Heart right ventricle (tissue), 16 donors: ENCODE measurements around the gene SH3YL1. TPM values are rescaled to one million over a fixed set of nuclear protein-coding genes. Genes with fewer than 3 reads are reported as not detected.

Experiments
- ATAC-seq, 8 donors: fragments of 200-7000 bp; cut with Tn5 transposase; one replicate each; pipeline ENCODE4 v1.9.1; 2020; ENCODE audit warnings: mild to moderate bottlenecking in 8 of 8, moderate library complexity in 8 of 8, moderate number of reproducible peaks in 1 of 8
- DNase-seq, 2 donors: peaks; one replicate each; pipeline ENCODE4 v3.0.0-alpha.2; 2020
- H3K27ac ChIP-seq, 10 donors: fragments of 200-600 bp; sonication (generic) in 2 of 10; one replicate each; pipeline versions ENCODE4 v1.5.0 to v1.8.0; 2020 to 2022; ENCODE audit warnings: mild to moderate bottlenecking in 3 of 10
- H3K27me3 ChIP-seq, 7 donors: fragments of 200-600 bp; one replicate each; pipeline ENCODE4 v1.8.0; 2021 to 2022; ENCODE audit warnings: mild to moderate bottlenecking in 2 of 7
- H3K36me3 ChIP-seq, 9 donors: fragments of 200-600 bp; sonication (generic) in 1 of 9; one replicate each; pipeline versions ENCODE4 v1.5.0 to v1.8.0; 2020 to 2022; ENCODE audit warnings: mild to moderate bottlenecking in 2 of 9
- H3K4me1 ChIP-seq, 9 donors: fragments of 200-600 bp; sonication (generic) in 1 of 9; one replicate each; pipeline versions ENCODE4 v1.5.0 to v1.8.0; 2020 to 2022; ENCODE audit warnings: mild to moderate bottlenecking in 4 of 9
- H3K4me3 ChIP-seq, 10 donors: fragments of 200-600 bp; sonication (generic) in 2 of 10; one replicate each; pipeline versions ENCODE4 v1.5.0 to v1.8.0; 2020 to 2022; ENCODE audit warnings: mild to moderate bottlenecking in 7 of 10, moderate library complexity in 2 of 10
- H3K9me3 ChIP-seq, 11 donors: fragments of 200-600 bp in 10 of 11; sonication (generic) in 2 of 11; one replicate each; pipeline versions ENCODE4 v1.5.0 to v1.8.0; 2013 to 2022; ENCODE audit warnings: mild to moderate bottlenecking in 2 of 11, control low read depth in 1 of 11, moderate library complexity in 1 of 11
- WGBS, 2 donors: extraction: QIAGEN DNeasy Blood & Tissue Kit; methylation state at CpG; one replicate each; pipeline ENCODE4 v1.1.7; 2013; ENCODE audit warnings: inconsistent platforms in 1 of 2; 5-methylcytosine and 5-hydroxymethylcytosine counted together
- intact Hi-C, 10 donors: fragments of 100-400 bp; cut with DNase I; formaldehyde crosslinking; loops; one replicate each; pipeline versions ENCODE4 v1.11.1 to v1.14.2; 2022
- polyA plus RNA-seq, 2 donors: library from polyadenylated mRNA; stranded (reverse); fragments of 200-250 nt; gene quantifications; one replicate each; pipeline ENCODE4 v1.2.3, GENCODE V29; 2013
- total RNA-seq, 10 donors: library from RNA; stranded (reverse); fragmentation: NEBNext Ultra II Directional in 3 of 10; extraction: Animal tissue kit (Norgen Biotek cat#: 25700) in 3 of 10; gene quantifications; one replicate each; pipeline versions ENCODE4 v1.2.1 to v1.2.4, GENCODE V29; 2021 to 2023
- TF ChIP-seq, protein P1 (sequence below), 9 donors: fragments of 200-600 bp; sonication (generic) in 2 of 9; IDR thresholded peaks; one replicate each; pipeline versions ENCODE4 v1.5.0 to v1.8.0; 2021 to 2022; ENCODE audit warnings: antibody characterized with exemption in 9 of 9, mild to moderate bottlenecking in 5 of 9, moderate library complexity in 1 of 9
- donor health status: Arrhythmogenic right ventricular cardiomyopathy.
- donor health status: ischemic (EF 13 %, LVEDD 7.1; RV severe dilation, severe dysfunction).
- donor health status: healthy with polysubstance abuse.
- donor health status: DM: no; HTN: yes; CAD: no.
- donor health status: DM: no; HTN: no; CAD: no.
- donor health status: ischemic (EF 25% LVEDD 6.9; RV normal size, moderate dysfunction).
- donor health status: ischemic (EF 25% LVEDD 5.7; RV mildly dilated, moderate dysfunction).
- donor health status: healthy.
- donor health status: DM: yes; HTN: yes; CAD: no.
- donor health status: Ischemic cardiomyopathy.
- donor health status: ischemic (EF 35%, LVEDD 5.7; RV mildly dilated, moderate dysfunction).
- donor health status: nonischemic (EF 11% LVEDD 7.7; RV severe dilation, severe dysfunction).
- donor health status: DM: yes; HTN: yes; CAD: no.
- donor health status: PGD.
- donor health status: ischemic (EF 29% LVEDD 5.4; RV normal size, mild dysfunction).
- donor health status: nonischemic (EF 23%, LVEDD 6.1; RV moderate dilation, normal function).

Gene SH3YL1
- total and polyA plus RNA-seq, 12 donors: 7.6 to 39.1 (median 9.3) TPM

DNA sequence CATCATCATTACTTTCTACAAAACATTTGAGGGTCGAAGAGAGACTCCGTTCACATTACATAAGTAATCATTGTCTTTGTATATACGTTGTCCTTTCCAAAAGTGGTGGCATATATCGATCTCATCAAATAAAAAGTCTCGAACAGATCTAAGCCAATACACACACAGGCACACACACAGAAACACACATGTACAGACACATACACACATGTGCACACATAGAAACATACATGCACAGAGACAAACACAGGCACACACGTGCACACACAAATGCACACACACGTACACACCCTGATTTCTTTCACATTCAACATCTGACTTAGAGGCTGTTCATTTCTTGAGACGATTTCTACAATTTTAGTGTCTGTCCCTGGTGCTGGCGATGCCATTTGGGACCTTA, 41.5 kb upstream of the SH3YL1 start:
- DNase-seq (no peak), ATAC-seq (no peak)
- TF ChIP-seq, protein P1, sequence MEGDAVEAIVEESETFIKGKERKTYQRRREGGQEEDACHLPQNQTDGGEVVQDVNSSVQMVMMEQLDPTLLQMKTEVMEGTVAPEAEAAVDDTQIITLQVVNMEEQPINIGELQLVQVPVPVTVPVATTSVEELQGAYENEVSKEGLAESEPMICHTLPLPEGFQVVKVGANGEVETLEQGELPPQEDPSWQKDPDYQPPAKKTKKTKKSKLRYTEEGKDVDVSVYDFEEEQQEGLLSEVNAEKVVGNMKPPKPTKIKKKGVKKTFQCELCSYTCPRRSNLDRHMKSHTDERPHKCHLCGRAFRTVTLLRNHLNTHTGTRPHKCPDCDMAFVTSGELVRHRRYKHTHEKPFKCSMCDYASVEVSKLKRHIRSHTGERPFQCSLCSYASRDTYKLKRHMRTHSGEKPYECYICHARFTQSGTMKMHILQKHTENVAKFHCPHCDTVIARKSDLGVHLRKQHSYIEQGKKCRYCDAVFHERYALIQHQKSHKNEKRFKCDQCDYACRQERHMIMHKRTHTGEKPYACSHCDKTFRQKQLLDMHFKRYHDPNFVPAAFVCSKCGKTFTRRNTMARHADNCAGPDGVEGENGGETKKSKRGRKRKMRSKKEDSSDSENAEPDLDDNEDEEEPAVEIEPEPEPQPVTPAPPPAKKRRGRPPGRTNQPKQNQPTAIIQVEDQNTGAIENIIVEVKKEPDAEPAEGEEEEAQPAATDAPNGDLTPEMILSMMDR (IDR thresholded peaks at IDR 0.05): no peak
- Histone ChIP-seq H3K4me1 (no peaks in the 10 kb centered on the region), H3K9me3 (peaks cover 0 to 17% (median 3%) of the 10 kb centered on the region in 11 donors), H3K4me3 (no peak overlapping the region), H3K27me3 (peaks cover 0 to 13% (median 0%) of the 10 kb centered on the region in 7 donors), H3K27ac (no peak overlapping the region), H3K36me3 (no peaks in the 10 kb centered on the region)
- 88 to 89% methylated on average over 9 of the region's 9 CpGs for WGBS, 2 donors
- intact Hi-C loops: no loop called here

DNA sequence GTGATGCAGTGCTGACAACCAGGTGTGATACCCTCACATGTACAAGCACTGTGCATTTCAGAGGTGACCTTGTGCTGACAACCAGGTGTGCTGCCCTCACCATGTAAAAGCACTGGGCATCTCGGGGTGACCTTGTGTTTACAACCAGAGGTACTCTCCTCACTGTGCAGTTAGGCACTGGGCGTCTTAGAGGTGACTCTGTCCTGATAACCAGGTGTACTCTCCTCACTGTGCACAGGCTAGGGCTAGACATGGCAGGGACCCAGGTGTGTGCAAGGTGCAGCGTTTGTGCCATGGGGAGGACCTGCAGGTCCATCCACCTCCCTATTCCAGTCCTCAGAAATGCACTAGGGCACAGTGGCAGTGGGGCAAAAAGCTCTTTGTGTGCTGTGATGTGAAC, 32.5 kb upstream of the SH3YL1 start:
- 65 to 77% methylated on average over 3 of the region's 3 CpGs for WGBS, 2 donors
- ATAC-seq: no peak
- Histone ChIP-seq H3K4me3 (no peak overlapping the region), H3K27ac (no peak overlapping the region), H3K27me3 (peaks cover 0 to 42% (median 16%) of the 10 kb centered on the region in 7 donors), H3K36me3 (no peaks in the 10 kb centered on the region), H3K4me1 (no peaks in the 10 kb centered on the region), H3K9me3 (peaks cover 0 to 17% (median 0%) of the 10 kb centered on the region in 11 donors)
- intact Hi-C loops: loop anchor here in 2 of 10 donors (5.0 to 10.0 kb wide), 2 partner anchors 52 to 59 kb away; no protein-coding TSS in a partner anchor
- TF ChIP-seq, protein P1 (IDR thresholded peaks at IDR 0.05): no peak
- DNase-seq: no peak

DNA sequence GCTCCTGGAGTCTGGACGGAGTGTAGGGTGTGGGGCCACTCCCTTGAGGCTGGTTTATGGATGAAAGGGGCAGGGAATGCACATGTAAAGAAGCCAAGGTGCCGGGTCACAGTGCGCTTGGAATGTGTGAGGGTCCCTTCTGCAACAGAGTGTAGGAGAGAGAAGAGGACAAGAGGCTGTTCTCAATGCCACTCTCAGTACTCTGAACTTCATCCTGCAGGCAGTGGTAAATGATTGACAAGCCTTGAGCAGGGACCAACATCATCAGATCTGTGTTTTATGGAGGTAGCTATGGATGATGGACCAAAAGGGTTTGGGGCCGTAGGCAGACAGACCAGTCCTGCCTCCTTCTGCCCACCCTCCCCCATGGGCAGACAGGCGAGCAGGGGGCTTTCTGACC, 31.3 kb upstream of the SH3YL1 start:
- peaks cover 0 to 2% (median under 1%) of the 10 kb centered on the region in 9 donors for H3K4me1 ChIP-seq
- no peak for DNase-seq
- H3K9me3 ChIP-seq: peaks cover 0 to 13% (median 0%) of the 10 kb centered on the region in 11 donors
- no peak overlapping the region for H3K4me3 ChIP-seq
- ATAC-seq: no peak
- no peaks in the 10 kb centered on the region for H3K36me3 ChIP-seq
- intact Hi-C loops: loop anchor here in 2 of 10 donors (5.0 to 10.0 kb wide), 2 partner anchors 50 to 58 kb away; no protein-coding TSS in a partner anchor
- peaks cover 0 to 55% (median 24%) of the 10 kb centered on the region in 7 donors for H3K27me3 ChIP-seq
- 82 to 83% methylated on average over 5 of the region's 5 CpGs for WGBS, 2 donors
- H3K27ac ChIP-seq: no peak overlapping the region
- TF ChIP-seq, protein P1 (IDR thresholded peaks at IDR 0.05): no peak

DNA sequence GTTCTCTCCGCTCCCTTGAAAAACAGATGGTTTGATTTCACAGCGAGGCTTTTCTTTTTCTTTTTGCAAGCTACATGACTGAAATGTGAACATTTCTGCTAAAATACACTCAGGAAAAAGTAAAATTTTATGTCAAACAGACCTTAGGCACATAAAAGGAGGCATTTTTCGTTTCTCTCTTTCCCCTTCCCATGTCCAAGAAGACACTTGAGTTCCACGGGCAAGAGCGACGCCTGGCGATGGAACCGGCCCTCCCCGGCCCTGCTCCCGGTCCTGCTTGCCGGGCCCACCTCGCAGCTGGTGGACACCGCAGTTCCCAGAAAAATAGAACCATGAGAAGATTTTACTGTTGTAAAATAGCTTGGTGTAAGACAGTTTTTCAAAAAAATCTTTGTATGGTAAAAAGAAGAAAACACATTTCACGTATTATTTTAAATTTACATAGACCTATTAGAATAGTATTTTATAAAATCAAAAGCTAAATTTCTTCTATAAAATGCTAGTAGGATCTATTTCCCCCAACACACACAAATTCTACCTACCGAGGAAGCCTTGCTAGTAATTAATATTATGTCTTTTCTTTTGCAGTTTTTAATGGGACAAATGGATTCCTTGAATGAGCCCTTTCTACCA, 26.4 kb upstream of the SH3YL1 start:
- no peak overlapping the region for H3K27ac ChIP-seq
- DNase-seq (peak; percentile 70 to 73), ATAC-seq (peak; percentile 73 to 92 (median 85))
- H3K27me3 ChIP-seq: peaks cover 0 to 73% (median 52%) of the 10 kb centered on the region in 7 donors
- TF ChIP-seq, protein P1 (IDR thresholded peaks at IDR 0.05): peak; percentile 33 to 84 (median 77)
- WGBS, 2 donors: 8% methylated on average over 15 of the region's 15 CpGs
- H3K4me1 ChIP-seq: peaks cover 5 to 44% (median 28%) of the 10 kb centered on the region in 9 donors
- no peaks in the 10 kb centered on the region for H3K9me3 ChIP-seq
- peak overlapping the region; percentile 28 to 59 (median 54) for H3K4me3 ChIP-seq
- intact Hi-C loops: loop anchor here in 6 of 10 donors (1.0 to 10.0 kb wide), 6 partner anchors 43 to 119 kb away; no protein-coding TSS in a partner anchor
- no peaks in the 10 kb centered on the region for H3K36me3 ChIP-seq
